Gastroesophageal sphincter (tissue), 4 donors: ENCODE results near the gene TMEM26. TPM values are rescaled to one million over a fixed set of nuclear protein-coding genes. Genes with fewer than 3 reads are reported as not detected.

Experiments used
- ATAC-seq: fragments of 150-250 bp; one replicate; pipeline ENCODE4 v1.9.1; 2016; ENCODE audit warnings: mild to moderate bottlenecking, moderate library complexity
- H3K27ac ChIP-seq, 4 donors: fragments of 200-600 bp; sonication (generic) in 3 of 4; 1 replicate in 3 of 4; 2 replicates in 1 of 4; pipeline ENCODE4 v1.5.1; 2016 to 2019
- H3K27me3 ChIP-seq: fragments of 200-600 bp; sonication (generic); one replicate; pipeline ENCODE4 v1.5.1; 2019
- H3K36me3 ChIP-seq, 2 donors: fragments of 200-600 bp; sonication (generic); one replicate each; pipeline ENCODE4 v1.5.1; 2019; ENCODE audit warnings: control low read depth in 1 of 2
- H3K4me1 ChIP-seq, 3 donors: fragments of 200-600 bp; sonication (generic); 1 replicate in 2 of 3; 2 replicates in 1 of 3; pipeline ENCODE4 v1.5.1; 2016 to 2019; ENCODE audit warnings: control low read depth in 2 of 3
- H3K4me3 ChIP-seq, 2 donors: fragments of 200-600 bp; sonication (generic); one replicate each; pipeline ENCODE4 v1.5.1; 2019; ENCODE audit warnings: mild to moderate bottlenecking in 1 of 2, moderate library complexity in 1 of 2
- H3K9me3 ChIP-seq, 3 donors: fragments of 200-600 bp; sonication (generic); one replicate each; pipeline ENCODE4 v1.5.1; 2017 to 2019; ENCODE audit warnings: control low read depth in 2 of 3
- EP300 ChIP-seq: sonication (generic); formaldehyde crosslinking; IDR thresholded peaks from one replicate; pipeline ENCODE4 v1.6.1; 2017; ENCODE audit warnings: antibody characterized with exemption, mild to moderate bottlenecking
- POLR2A ChIP-seq, 2 donors: fragments of 450-650 bp; IDR thresholded peaks; one replicate each; pipeline ENCODE4 v1.6.1; 2017; ENCODE audit warnings: antibody characterized with exemption in 2 of 2, mild to moderate bottlenecking in 2 of 2, moderate library complexity in 1 of 2
- POLR2AphosphoS5 ChIP-seq: sonication (generic); formaldehyde crosslinking; IDR thresholded peaks from one replicate; pipeline ENCODE4 v1.6.1; 2017; ENCODE audit warnings: antibody characterized with exemption
- WGBS, 2 donors: methylation state at CpG; one replicate each; pipeline ENCODE4 v1.1.5; 2018; ENCODE audit warnings: low coverage in 1 of 2; 5-methylcytosine and 5-hydroxymethylcytosine counted together
- total RNA-seq, 4 donors: library from RNA; depleted of rRNA; stranded (reverse); fragments of >200 nt; gene quantifications; one replicate each; pipeline ENCODE4 v1.1.0, GENCODE V29; 2016
- TF ChIP-seq, protein P1 (sequence below), 4 experiments: fragments of 200-600 bp in 2 of 4; fragments of 450-650 bp in 2 of 4; sonication (generic) in 1 of 4; IDR thresholded peaks; one replicate each; pipeline ENCODE4 v1.5.1; 2017 to 2019; ENCODE audit warnings: antibody characterized with exemption in 4 of 4, mild to moderate bottlenecking in 2 of 4, moderate library complexity in 2 of 4

Gene TMEM26
- total RNA-seq, 4 donors from 2014 or later, result 0.12 to 1.7 (median 0.40) TPM; not detected in 1

DNA sequence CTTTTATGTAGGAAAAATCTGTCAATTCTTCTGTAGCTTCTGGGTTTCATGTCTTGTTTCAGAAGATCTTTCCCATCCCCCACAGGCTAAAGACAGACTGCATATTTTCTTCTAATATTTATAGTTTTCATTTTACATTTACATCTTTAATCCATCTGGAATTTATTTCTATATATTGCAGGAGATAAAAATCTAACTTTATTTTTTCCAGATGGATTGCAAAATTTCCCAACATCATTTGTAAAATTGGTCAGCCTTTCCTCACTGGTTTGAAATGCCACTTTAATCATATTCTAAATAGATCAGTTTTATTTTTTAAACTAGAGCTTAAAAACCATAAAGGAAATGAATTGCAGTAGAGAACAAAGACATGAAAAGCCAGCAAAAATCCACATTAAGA, 46.9 kb downstream of the TMEM26 start:
- Histone ChIP-seq H3K27me3 (no peaks in the 10 kb centered on the region), H3K9me3 (no peaks in the 10 kb centered on the region), H3K27ac (no peak overlapping the region), H3K4me3 (no peak overlapping the region), H3K36me3 (no peaks in the 10 kb centered on the region), H3K4me1 (peaks cover 0 to 20% (median 3%) of the 10 kb centered on the region in 3 donors)
- TF ChIP-seq, protein P1, sequence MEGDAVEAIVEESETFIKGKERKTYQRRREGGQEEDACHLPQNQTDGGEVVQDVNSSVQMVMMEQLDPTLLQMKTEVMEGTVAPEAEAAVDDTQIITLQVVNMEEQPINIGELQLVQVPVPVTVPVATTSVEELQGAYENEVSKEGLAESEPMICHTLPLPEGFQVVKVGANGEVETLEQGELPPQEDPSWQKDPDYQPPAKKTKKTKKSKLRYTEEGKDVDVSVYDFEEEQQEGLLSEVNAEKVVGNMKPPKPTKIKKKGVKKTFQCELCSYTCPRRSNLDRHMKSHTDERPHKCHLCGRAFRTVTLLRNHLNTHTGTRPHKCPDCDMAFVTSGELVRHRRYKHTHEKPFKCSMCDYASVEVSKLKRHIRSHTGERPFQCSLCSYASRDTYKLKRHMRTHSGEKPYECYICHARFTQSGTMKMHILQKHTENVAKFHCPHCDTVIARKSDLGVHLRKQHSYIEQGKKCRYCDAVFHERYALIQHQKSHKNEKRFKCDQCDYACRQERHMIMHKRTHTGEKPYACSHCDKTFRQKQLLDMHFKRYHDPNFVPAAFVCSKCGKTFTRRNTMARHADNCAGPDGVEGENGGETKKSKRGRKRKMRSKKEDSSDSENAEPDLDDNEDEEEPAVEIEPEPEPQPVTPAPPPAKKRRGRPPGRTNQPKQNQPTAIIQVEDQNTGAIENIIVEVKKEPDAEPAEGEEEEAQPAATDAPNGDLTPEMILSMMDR (IDR thresholded peaks at IDR 0.05), result no peak
- TF ChIP-seq EP300 (no peak), POLR2AphosphoS5 (no peak), POLR2A (IDR thresholded peaks at IDR 0.05) (no peak)
- ATAC-seq, result no peak

DNA sequence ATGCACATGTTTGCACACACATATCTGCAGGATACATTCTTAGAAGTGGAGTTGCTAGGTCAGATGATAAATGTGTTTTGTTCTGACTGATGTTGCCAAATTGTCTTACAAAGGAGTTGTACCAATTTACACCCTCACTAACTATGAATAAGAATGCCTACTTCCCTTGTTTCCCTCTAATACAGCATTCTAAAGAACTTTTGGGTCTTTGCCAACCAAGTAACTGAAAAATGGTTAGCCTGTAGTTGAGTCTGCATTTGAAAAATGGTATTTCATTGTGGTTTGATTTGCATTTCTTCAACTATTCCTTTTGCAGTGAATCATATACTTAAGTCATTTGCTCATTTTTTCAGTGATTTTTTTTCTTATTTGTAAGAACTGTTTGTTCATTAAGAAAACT, 48.4 kb downstream of the TMEM26 start:
- no peaks in the 10 kb centered on the region for H3K27me3 ChIP-seq
- no peaks in the 10 kb centered on the region for H3K9me3 ChIP-seq
- H3K36me3 ChIP-seq, result no peaks in the 10 kb centered on the region
- peaks cover 0 to 20% (median 3%) of the 10 kb centered on the region in 3 donors for H3K4me1 ChIP-seq
- no peak overlapping the region for H3K27ac ChIP-seq
- H3K4me3 ChIP-seq, result no peak overlapping the region
- TF ChIP-seq POLR2AphosphoS5, result no peak
- TF ChIP-seq, protein P1 (IDR thresholded peaks at IDR 0.05), result no peak
- no peak for TF ChIP-seq EP300
- no peak for TF ChIP-seq POLR2A (IDR thresholded peaks at IDR 0.05)
- no peak for ATAC-seq

DNA sequence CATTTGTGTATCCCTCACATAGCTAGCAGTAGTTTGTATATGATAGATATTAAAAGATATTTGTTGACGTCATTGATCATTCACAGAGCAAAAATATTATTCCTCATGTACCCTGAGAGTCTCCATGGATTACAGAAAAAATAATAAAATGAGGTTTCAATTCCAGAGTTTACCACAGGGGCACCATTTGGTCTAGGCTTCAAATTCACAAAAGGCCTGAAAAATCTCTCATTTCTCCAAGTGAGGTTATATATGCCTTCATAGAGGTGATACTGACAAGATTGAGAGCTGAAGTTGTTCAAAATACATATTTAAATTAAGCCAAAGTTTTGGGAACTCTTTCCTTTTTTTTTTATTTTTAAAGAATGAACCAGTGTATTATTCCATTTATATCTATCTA, 52.7 kb downstream of the TMEM26 start:
- no peak overlapping the region for H3K4me3 ChIP-seq
- H3K36me3 ChIP-seq, result no peaks in the 10 kb centered on the region
- no peak overlapping the region for H3K27ac ChIP-seq
- TF ChIP-seq POLR2AphosphoS5, result no peak
- no peak for TF ChIP-seq EP300
- TF ChIP-seq, protein P1 (IDR thresholded peaks at IDR 0.05), result no peak
- TF ChIP-seq POLR2A (IDR thresholded peaks at IDR 0.05), result no peak
- H3K9me3 ChIP-seq, result no peaks in the 10 kb centered on the region
- no peak for ATAC-seq
- WGBS, 2 donors, result 92 to 100% methylated on average over 1 of the region's 1 CpG
- peaks cover 0 to 15% (median 0%) of the 10 kb centered on the region in 3 donors for H3K4me1 ChIP-seq
- H3K27me3 ChIP-seq, result no peaks in the 10 kb centered on the region

DNA sequence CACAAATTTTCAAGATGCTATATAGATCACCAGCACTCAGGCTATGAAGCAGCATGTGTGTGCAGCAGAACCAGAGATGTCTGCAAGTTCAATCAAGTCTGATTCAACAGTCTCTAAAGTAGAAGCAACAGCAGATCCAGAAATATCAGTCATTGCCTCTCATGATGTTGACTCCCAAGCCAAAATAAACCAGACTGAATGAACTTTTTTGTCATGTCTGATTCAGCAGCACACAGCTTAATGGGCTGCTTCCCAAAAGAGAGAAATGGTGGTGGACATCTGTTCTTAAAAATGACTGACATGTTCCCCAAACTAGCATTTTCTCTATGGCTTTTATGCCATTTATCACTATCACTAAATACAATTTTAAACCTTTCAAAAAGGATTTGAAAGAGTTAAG, 53.8 kb downstream of the TMEM26 start:
- Histone ChIP-seq H3K9me3 (no peaks in the 10 kb centered on the region), H3K4me3 (no peak overlapping the region), H3K4me1 (peaks cover 0 to 15% (median 0%) of the 10 kb centered on the region in 3 donors), H3K27me3 (no peaks in the 10 kb centered on the region), H3K36me3 (no peaks in the 10 kb centered on the region), H3K27ac (no peak overlapping the region)
- TF ChIP-seq EP300, result no peak
- TF ChIP-seq, protein P1 (IDR thresholded peaks at IDR 0.05), result no peak
- no peak for TF ChIP-seq POLR2AphosphoS5
- no peak for TF ChIP-seq POLR2A (IDR thresholded peaks at IDR 0.05)
- no peak for ATAC-seq

DNA sequence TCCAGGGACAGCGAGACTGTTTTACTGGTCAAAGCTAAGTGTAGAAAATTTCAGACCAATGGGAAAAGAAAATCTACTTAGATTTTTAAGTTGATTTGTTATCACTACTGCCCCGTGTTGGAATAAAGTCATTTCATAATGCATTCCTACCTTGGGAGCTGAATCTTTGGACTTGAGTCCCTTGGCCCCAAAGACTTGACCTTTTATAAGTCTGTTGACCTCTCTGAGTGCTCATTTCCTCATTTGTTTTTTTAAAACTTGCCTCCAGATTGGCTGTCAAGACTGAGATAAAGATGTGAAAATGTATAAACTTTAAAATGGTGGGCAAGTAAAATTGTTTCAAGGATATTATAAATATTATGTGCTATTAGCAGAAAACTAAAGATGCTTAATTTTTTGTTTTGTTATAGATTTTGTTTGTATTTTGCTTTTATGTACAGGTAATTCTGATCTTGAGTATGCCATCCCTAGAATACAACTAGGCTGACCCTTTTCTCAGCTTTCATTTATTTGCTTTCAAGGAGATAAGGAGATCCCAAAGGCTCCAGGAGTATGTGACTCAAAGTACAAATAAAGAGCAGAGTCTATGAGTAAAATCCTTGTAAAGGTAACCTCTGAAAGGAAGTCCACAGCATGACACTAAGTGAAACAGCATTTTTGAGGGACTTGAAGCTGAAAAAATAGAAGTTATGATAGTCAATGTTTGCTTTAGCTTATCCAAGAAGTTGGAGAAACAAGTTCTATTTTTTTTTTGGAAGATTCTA, 54.6 kb downstream of the TMEM26 start:
- 83 to 84% methylated on average over 2 of the region's 2 CpGs for WGBS, 2 donors
- no peak for ATAC-seq
- peaks cover 0 to 15% (median 0%) of the 10 kb centered on the region in 3 donors for H3K4me1 ChIP-seq
- H3K27me3 ChIP-seq, result no peaks in the 10 kb centered on the region
- no peak overlapping the region for H3K27ac ChIP-seq
- no peaks in the 10 kb centered on the region for H3K36me3 ChIP-seq
- H3K4me3 ChIP-seq, result no peak overlapping the region
- no peaks in the 10 kb centered on the region for H3K9me3 ChIP-seq
- TF ChIP-seq EP300 (no peak), POLR2A (IDR thresholded peaks at IDR 0.05) (no peak), POLR2AphosphoS5 (no peak)
- TF ChIP-seq, protein P1 (IDR thresholded peaks at IDR 0.05), result no peak
